Measurements from ENCODE around the gene GBA2. TPM values are rescaled to one million over a fixed set of nuclear protein-coding genes. Genes with fewer than 3 reads are reported as not detected.

Gene GBA2
- total RNA-seq, 1 donor from 2014 or later, result 84.7 TPM

DNA sequence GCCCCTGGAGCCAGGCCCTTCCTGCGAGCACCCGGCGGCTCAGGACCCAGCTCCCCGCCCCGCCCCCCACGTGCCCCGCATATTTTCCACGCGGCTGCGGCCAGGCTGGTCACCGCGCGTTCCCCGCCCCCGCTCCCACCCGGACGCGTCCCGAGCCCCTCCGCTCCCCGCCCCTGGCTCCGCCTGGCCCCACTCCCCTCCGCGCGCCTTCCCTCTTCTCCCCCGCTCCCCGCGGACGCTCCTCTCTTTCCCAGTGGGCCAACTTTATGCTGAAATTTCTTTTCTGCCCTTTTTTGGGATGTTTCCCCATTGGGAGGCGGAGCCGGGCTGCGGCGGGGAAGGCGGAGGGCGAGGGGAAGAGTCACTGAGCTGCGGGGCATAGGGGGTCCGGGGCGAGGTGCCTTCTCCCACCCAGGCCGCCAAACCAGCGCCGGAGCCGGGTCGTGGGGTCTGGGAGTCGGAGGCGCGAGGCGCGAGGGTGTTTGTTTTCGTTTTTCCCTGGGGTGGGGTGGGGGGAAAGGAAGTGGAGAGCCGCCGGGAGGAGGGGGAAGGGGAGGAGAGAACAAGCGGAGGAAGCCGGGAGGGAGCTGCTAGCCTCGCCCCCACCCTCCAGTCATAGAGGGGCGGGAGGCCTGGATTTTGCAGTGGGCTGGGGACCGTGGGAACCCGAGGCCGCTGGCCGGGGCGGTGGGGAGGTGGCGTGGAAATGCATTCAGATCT lies 58.3 kb downstream of the GBA2 start:
- TF ChIP-seq CTCF (IDR thresholded peaks at IDR 0.05; ENCODE audit: unreplicated experiment), result no peak
- H3K27ac Mint-ChIP-seq, result peak overlapping the region; percentile 95
- peak overlapping the region; percentile 88 for H3K4me3 Mint-ChIP-seq

GRCh38 chr9:35690294-35690613 lies 58.8 kb downstream of the GBA2 start:
- H3K27ac Mint-ChIP-seq, result peak overlapping the region; percentile 84
- peaks cover 38% of the 10 kb centered on the region for H3K4me1 Mint-ChIP-seq
- peaks cover 9% of the 10 kb centered on the region for H3K36me3 Mint-ChIP-seq
- DNase-seq (ENCODE audit: low spot score in 2 of 2, unreplicated experiment in 2 of 2), result no peak
- H3K9me3 Mint-ChIP-seq, result no peaks in the 10 kb centered on the region
- TF ChIP-seq CTCF (IDR thresholded peaks at IDR 0.05; ENCODE audit: unreplicated experiment), result no peak
- peak overlapping the region; percentile 88 for H3K4me3 Mint-ChIP-seq
- H3K27me3 Mint-ChIP-seq (ENCODE audit: low read depth), result no peaks in the 10 kb centered on the region

More for the DNA sequence above, 58.3 kb downstream of the GBA2 start:
- peak; percentile 72 to 74 for DNase-seq (ENCODE audit: low spot score in 2 of 2, unreplicated experiment in 2 of 2)
- Mint-ChIP-seq H3K36me3 (peaks cover 8% of the 10 kb centered on the region), H3K9me3 (no peaks in the 10 kb centered on the region), H3K27me3 (ENCODE audit: low read depth) (no peaks in the 10 kb centered on the region), H3K4me1 (peaks cover 38% of the 10 kb centered on the region)

GRCh38 chr9:35689542-35690293 lies 59.3 kb downstream of the GBA2 start, which contains the start of gene TPM2:
TSS of gene TPM2 (minus strand) at chr9:35689925. CDS start at chr9:35689817, 108 bp downstream.
- peak within 1 kb of the TSS; percentile 88 for H3K4me3 Mint-ChIP-seq
- H3K27ac Mint-ChIP-seq, result peak within 1 kb of the TSS; percentile 97
- H3K27me3 Mint-ChIP-seq (ENCODE audit: low read depth), result no peaks in the 10 kb centered on the region
- H3K4me1 Mint-ChIP-seq, result peaks cover 38% of the 10 kb centered on the region
- DNase-seq (ENCODE audit: low spot score in 2 of 2, unreplicated experiment in 2 of 2), result peak; percentile 53 to 73
- TF ChIP-seq CTCF (IDR thresholded peaks at IDR 0.05; ENCODE audit: unreplicated experiment), result no peak
- H3K36me3 Mint-ChIP-seq, result peaks cover 9% of the 10 kb centered on the region
- H3K9me3 Mint-ChIP-seq, result no peaks in the 10 kb centered on the region

GRCh38 chr9:35688558-35689541 lies 60.2 kb downstream of the GBA2 start:
- H3K27me3 Mint-ChIP-seq (ENCODE audit: low read depth), result no peaks in the 10 kb centered on the region
- H3K27ac Mint-ChIP-seq, result peak overlapping the region; percentile 97
- peaks cover 14% of the 10 kb centered on the region for H3K36me3 Mint-ChIP-seq
- no peaks in the 10 kb centered on the region for H3K9me3 Mint-ChIP-seq
- DNase-seq (ENCODE audit: low spot score in 2 of 2, unreplicated experiment in 2 of 2), result no peak
- TF ChIP-seq CTCF (IDR thresholded peaks at IDR 0.05; ENCODE audit: unreplicated experiment), result no peak
- peak overlapping the region; percentile 88 for H3K4me3 Mint-ChIP-seq
- peaks cover 38% of the 10 kb centered on the region for H3K4me1 Mint-ChIP-seq

- TF ChIP-seq CTCF (IDR thresholded peaks at IDR 0.05; ENCODE audit: unreplicated experiment), result no peak
- Mint-ChIP-seq H3K4me3 (peak overlapping the region; percentile 88), H3K9me3 (no peaks in the 10 kb centered on the region), H3K36me3 (peaks cover 21% of the 10 kb centered on the region), H3K27me3 (ENCODE audit: low read depth) (no peaks in the 10 kb centered on the region), H3K4me1 (peaks cover 38% of the 10 kb centered on the region), H3K27ac (peak overlapping the region; percentile 97)
- no peak for DNase-seq (ENCODE audit: low spot score in 2 of 2, unreplicated experiment in 2 of 2)
Measured at GRCh38 chr9:35687972-35688557, 61.0 kb downstream of the GBA2 start.

All from mesothelial cell of epicardium (in vitro differentiated cells).